CD14-positive monocyte (primary cell): ENCODE results near the gene IWS1. TPM values are rescaled to one million over a fixed set of nuclear protein-coding genes. Genes with fewer than 3 reads are reported as not detected.

ENCODE experiments used
- DNase-seq, 3 donors: peaks; one replicate each; pipeline ENCODE4 v3.0.0-alpha.2; 2011 to 2022
- H2AFZ ChIP-seq: 2 replicates; pipeline ENCODE4 v1.6.0; 2012; ENCODE audit warnings: mild to moderate bottlenecking, low read depth, low read length, inconsistent platforms; ENCODE audit not compliant: insufficient read depth, poor library complexity, severe bottlenecking
- H3K27ac ChIP-seq, 2 donors: 1 replicate in 1 of 2; 2 replicates in 1 of 2; pipeline ENCODE4 v1.5.1; 2012 to 2013; ENCODE audit warnings: low read length in 2 of 2, control low read depth in 1 of 2, inconsistent platforms in 1 of 2, low read depth in 1 of 2, mild to moderate bottlenecking in 1 of 2
- H3K27me3 ChIP-seq, 2 donors: one replicate each; pipeline versions ENCODE4 v1.6.0 to v1.6.1; 2011 to 2013; ENCODE audit warnings: low read length in 2 of 2; ENCODE audit not compliant: control insufficient read depth in 2 of 2, insufficient read depth in 2 of 2
- H3K36me3 ChIP-seq, 2 donors: replicated peaks in 1 of 2; 1 replicate in 1 of 2; 2 replicates in 1 of 2; pipeline versions ENCODE4 v1.5.1 to v1.6.1; 2012 to 2013; ENCODE audit warnings: low read length in 2 of 2, control low read depth in 1 of 2, inconsistent platforms in 1 of 2, mild to moderate bottlenecking in 1 of 2; ENCODE audit not compliant: insufficient read depth in 2 of 2, control insufficient read depth in 1 of 2
- H3K4me1 ChIP-seq, 2 donors: 1 replicate in 1 of 2; 2 replicates in 1 of 2; pipeline versions ENCODE4 v1.5.1 to v1.6.1; 2012 to 2013; ENCODE audit warnings: low read length in 2 of 2, control low read depth in 1 of 2, inconsistent platforms in 1 of 2, mild to moderate bottlenecking in 1 of 2, moderate library complexity in 1 of 2; ENCODE audit not compliant: insufficient read depth in 2 of 2, control insufficient read depth in 1 of 2
- H3K4me2 ChIP-seq: replicated peaks from 2 replicates; pipeline ENCODE3; 2012; ENCODE audit warnings: low read length, moderate library complexity, mild to moderate bottlenecking; ENCODE audit not compliant: poor library complexity, severe bottlenecking; ENCODE audit errors: extremely low read depth
- H3K4me3 ChIP-seq, 3 experiments: fragments of 200-600 bp in 1 of 3; sonication (generic) in 1 of 3; replicated peaks in 1 of 3; 1 replicate in 2 of 3; 2 replicates in 1 of 3; pipeline ENCODE4 v1.5.1; 2011 to 2013; ENCODE audit warnings: low read length in 3 of 3, mild to moderate bottlenecking in 3 of 3, control low read depth in 2 of 3, low read depth in 2 of 3, inconsistent platforms in 1 of 3, moderate library complexity in 1 of 3
- H3K79me2 ChIP-seq: 2 replicates; pipeline ENCODE4 v1.6.0; 2012; ENCODE audit warnings: mild to moderate bottlenecking, control low read depth, inconsistent platforms, low read length, moderate library complexity; ENCODE audit not compliant: insufficient read depth
- H3K9ac ChIP-seq: 2 replicates; pipeline ENCODE4 v1.6.0; 2017; ENCODE audit warnings: low read length, mild to moderate bottlenecking; ENCODE audit not compliant: insufficient read depth, poor library complexity, severe bottlenecking
- H3K9me3 ChIP-seq, 2 donors: replicated peaks in 1 of 2; 1 replicate in 1 of 2; 2 replicates in 1 of 2; pipeline versions ENCODE4 v1.5.1 to v1.6.1; 2012 to 2013; ENCODE audit warnings: low read length in 2 of 2, control low read depth in 1 of 2; ENCODE audit not compliant: control insufficient read depth in 1 of 2, insufficient read depth in 1 of 2
- H4K20me1 ChIP-seq: 2 replicates; pipeline ENCODE4 v1.6.0; 2012; ENCODE audit warnings: mild to moderate bottlenecking, low read length, control low read depth, moderate library complexity; ENCODE audit not compliant: insufficient read depth
- H3K27ac Mint-ChIP-seq, 7 donors: one replicate each; pipeline ENCODE4 v1.8.0; 2020; ENCODE audit warnings: mild to moderate bottlenecking in 7 of 7, mixed read lengths in 7 of 7, moderate library complexity in 6 of 7, inconsistent platforms in 2 of 7
- H3K27me3 Mint-ChIP-seq, 3 donors: one replicate each; pipeline ENCODE4 v1.8.0; 2021 to 2022; ENCODE audit warnings: low read depth in 3 of 3, mild to moderate bottlenecking in 3 of 3, mixed read lengths in 3 of 3, moderate library complexity in 3 of 3, inconsistent platforms in 1 of 3
- H3K36me3 Mint-ChIP-seq, 2 donors: one replicate each; pipeline ENCODE4 v1.8.0; 2020; ENCODE audit warnings: mixed read lengths in 2 of 2, inconsistent platforms in 1 of 2, mild to moderate bottlenecking in 1 of 2
- H3K4me1 Mint-ChIP-seq: one replicate; pipeline ENCODE4 v1.8.0; 2020; ENCODE audit warnings: mild to moderate bottlenecking, mixed read lengths
- H3K4me3 Mint-ChIP-seq, 2 donors: one replicate each; pipeline ENCODE4 v1.8.0; 2020; ENCODE audit warnings: mild to moderate bottlenecking in 2 of 2, mixed read lengths in 2 of 2, moderate library complexity in 1 of 2
- H3K9me3 Mint-ChIP-seq, 7 donors: one replicate each; pipeline ENCODE4 v1.8.0; 2020 to 2022; ENCODE audit warnings: mixed read lengths in 7 of 7, mild to moderate bottlenecking in 6 of 7, moderate library complexity in 6 of 7, inconsistent platforms in 2 of 7
- CTCF ChIP-seq: fragments of 200-600 bp; IDR thresholded peaks from one replicate; pipeline ENCODE4 v1.8.0; 2022; ENCODE audit warnings: antibody characterized with exemption, mild to moderate bottlenecking
- WGBS: methylation state at CpG from one replicate; pipeline ENCODE4 v1.1.5; 2013; ENCODE audit warnings: missing lambda C conversion rate; ENCODE audit not compliant: insufficient coverage; 5-methylcytosine and 5-hydroxymethylcytosine counted together
- intact Hi-C, 2 donors: fragments of 100-400 bp; cut with micrococcal nuclease; formaldehyde crosslinking; loops; one replicate each; pipeline versions ENCODE4 v1.15.0 to v1.15.1; 2023
- polyA plus RNA-seq, 3 donors: library from polyadenylated mRNA; depleted of rRNA in 1 of 3; unstranded in 2 of 3; stranded (reverse) in 1 of 3; fragments of 300-500 nt in 2 of 3; fragments of >200 nt in 1 of 3; fragmentation: Illumina TruSeq in 2 of 3; gene quantifications; 1 replicate in 2 of 3; 2 replicates in 1 of 3; pipeline ENCODE4 v1.2.3, GENCODE V29; 2012 to 2021

Gene IWS1
- polyA plus RNA-seq, 3 donors: 7.9 to 21.3 (median 15.6) TPM

GRCh38 chr2:127437056-127437455 is 89.2 kb downstream of the IWS1 start:
- Histone ChIP-seq H3K4me2 (no peak overlapping the region), H4K20me1 (no peaks in the 10 kb centered on the region), H3K79me2 (no peaks in the 10 kb centered on the region), H3K4me1 (no peaks in the 10 kb centered on the region), H3K9me3 (peaks cover 0 to 4% of the 10 kb centered on the region in 2 donors), H3K9ac (no peak overlapping the region), H3K4me3 (no peak overlapping the region), H3K36me3 (no peaks in the 10 kb centered on the region), H3K27ac (no peak overlapping the region), H2AFZ (no peak overlapping the region), H3K27me3 (no peaks in the 10 kb centered on the region)
- Mint-ChIP-seq H3K27ac (no peak overlapping the region), H3K4me1 (no peaks in the 10 kb centered on the region), H3K9me3 (peaks cover 6 to 12% (median 9%) of the 10 kb centered on the region in 7 donors), H3K36me3 (no peaks in the 10 kb centered on the region), H3K4me3 (no peak overlapping the region), H3K27me3 (peaks cover 0 to 3% (median 1%) of the 10 kb centered on the region in 3 donors)
- intact Hi-C loops: no loop called here
- no peak for DNase-seq
- TF ChIP-seq CTCF: no peak
- WGBS: 100% methylated on average over 5 of the region's 9 CpGs

- Histone ChIP-seq H4K20me1 (no peaks in the 10 kb centered on the region), H3K79me2 (no peaks in the 10 kb centered on the region), H3K27me3 (no peaks in the 10 kb centered on the region), H3K9ac (no peak overlapping the region), H3K4me1 (no peaks in the 10 kb centered on the region), H2AFZ (no peak overlapping the region), H3K4me2 (no peak overlapping the region), H3K27ac (no peak overlapping the region), H3K9me3 (peaks cover 0 to under 1% of the 10 kb centered on the region in 2 donors), H3K4me3 (no peak overlapping the region), H3K36me3 (no peaks in the 10 kb centered on the region)
- H3K9me3 Mint-ChIP-seq: peaks cover 0 to 2% (median 0%) of the 10 kb centered on the region in 7 donors
- no peaks in the 10 kb centered on the region for H3K4me1 Mint-ChIP-seq
- no peak for DNase-seq
- TF ChIP-seq CTCF: no peak
- WGBS: no CpG with 5 or more reads among the region's 6 CpGs
- H3K27me3 Mint-ChIP-seq: peaks cover 0 to 3% (median 1%) of the 10 kb centered on the region in 3 donors
- H3K4me3 Mint-ChIP-seq: no peak overlapping the region
- no peak overlapping the region for H3K27ac Mint-ChIP-seq
- H3K36me3 Mint-ChIP-seq: no peaks in the 10 kb centered on the region
- intact Hi-C loops: no loop called here
Measured at GRCh38 chr2:127434515-127434914, 91.8 kb downstream of the IWS1 start.
